ENCODE data around the gene TTC28. TPM values are rescaled to one million over a fixed set of nuclear protein-coding genes. Genes with fewer than 3 reads are reported as not detected.

Gene TTC28
- total and polyA plus RNA-seq, 10 of the 15 experiments (the other 5 are each of a cell fraction or from before 2014, with no cell fraction given) = 0.15 to 8.4 (median 1.4) TPM

- ATAC-seq (no peak), FAIRE-seq (no peak), DNase-seq (ENCODE audit: low read depth, low spot score) (no peak)
- no peak overlapping the region for H3K9ac ChIP-seq (ENCODE audit: control insufficient read depth, insufficient read depth, low read length)
- 28% methylated on average over 1 of the region's 1 CpG for WGBS (ENCODE audit: insufficient coverage, insufficient replicate concordance, low lambda C conversion rate, missing lambda C conversion rate)
- H3K79me2 ChIP-seq (ENCODE audit: control insufficient read depth, insufficient read depth, low read length) = no peaks in the 10 kb centered on the region
- ChIA-PET SMC1A (ENCODE audit: uncharacterized antibody, unreplicated experiment) (no interaction called here), RAD21 (ENCODE audit: unreplicated experiment) (no interaction called here), CTCF (no interaction called here), POLR2A (interaction anchor here (0.6 to 0.7 kb wide), 2 partner anchors 674 to 763 kb away, joined by 4 to 5 read pairs; partner anchors contain the start of gene KREMEN1)
- H3K36me3 ChIP-seq (ENCODE audit: control insufficient read depth in 2 of 2, insufficient read depth in 2 of 2, low read length in 1 of 2) = no peaks in the 10 kb centered on the region
- H4K20me1 ChIP-seq (ENCODE audit: control insufficient read depth, insufficient read depth) = no peaks in the 10 kb centered on the region
- H3K4me1 ChIP-seq (ENCODE audit: control insufficient read depth, insufficient read depth, low read length) = no peaks in the 10 kb centered on the region
- intact Hi-C loops (cut with micrococcal nuclease; ENCODE audit: unreplicated experiment) = no loop called here
- H3K9me3 ChIP-seq (replicated peaks; ENCODE audit: control insufficient read depth, insufficient read depth, low read length) = no peaks in the 10 kb centered on the region
- no TSS peak for BruUV-seq (replicated peaks)
- H3K4me3 ChIP-seq = no peak overlapping the region
- in situ Hi-C loops (cut with MboI) = no loop called here
- H3K4me2 ChIP-seq (ENCODE audit: control insufficient read depth, insufficient read depth) = no peak overlapping the region
- H3K27ac ChIP-seq (ENCODE audit: control insufficient read depth, insufficient read depth) = no peak overlapping the region
- H2AFZ ChIP-seq (ENCODE audit: control insufficient read depth, low read depth, low read length) = no peak overlapping the region
- H3K27me3 ChIP-seq (replicated peaks in 1 of 2; ENCODE audit: control insufficient read depth in 2 of 2, insufficient read depth in 2 of 2, low read length in 1 of 2) = no peaks in the 10 kb centered on the region; a peak in 1 of 4 replicates
- TF ChIP-seq, protein P1, sequence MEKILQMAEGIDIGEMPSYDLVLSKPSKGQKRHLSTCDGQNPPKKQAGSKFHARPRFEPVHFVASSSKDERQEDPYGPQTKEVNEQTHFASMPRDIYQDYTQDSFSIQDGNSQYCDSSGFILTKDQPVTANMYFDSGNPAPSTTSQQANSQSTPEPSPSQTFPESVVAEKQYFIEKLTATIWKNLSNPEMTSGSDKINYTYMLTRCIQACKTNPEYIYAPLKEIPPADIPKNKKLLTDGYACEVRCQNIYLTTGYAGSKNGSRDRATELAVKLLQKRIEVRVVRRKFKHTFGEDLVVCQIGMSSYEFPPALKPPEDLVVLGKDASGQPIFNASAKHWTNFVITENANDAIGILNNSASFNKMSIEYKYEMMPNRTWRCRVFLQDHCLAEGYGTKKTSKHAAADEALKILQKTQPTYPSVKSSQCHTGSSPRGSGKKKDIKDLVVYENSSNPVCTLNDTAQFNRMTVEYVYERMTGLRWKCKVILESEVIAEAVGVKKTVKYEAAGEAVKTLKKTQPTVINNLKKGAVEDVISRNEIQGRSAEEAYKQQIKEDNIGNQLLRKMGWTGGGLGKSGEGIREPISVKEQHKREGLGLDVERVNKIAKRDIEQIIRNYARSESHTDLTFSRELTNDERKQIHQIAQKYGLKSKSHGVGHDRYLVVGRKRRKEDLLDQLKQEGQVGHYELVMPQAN (conservative IDR thresholded peaks at IDR 0.05) = no peak
- TF ChIP-seq, protein P2, sequence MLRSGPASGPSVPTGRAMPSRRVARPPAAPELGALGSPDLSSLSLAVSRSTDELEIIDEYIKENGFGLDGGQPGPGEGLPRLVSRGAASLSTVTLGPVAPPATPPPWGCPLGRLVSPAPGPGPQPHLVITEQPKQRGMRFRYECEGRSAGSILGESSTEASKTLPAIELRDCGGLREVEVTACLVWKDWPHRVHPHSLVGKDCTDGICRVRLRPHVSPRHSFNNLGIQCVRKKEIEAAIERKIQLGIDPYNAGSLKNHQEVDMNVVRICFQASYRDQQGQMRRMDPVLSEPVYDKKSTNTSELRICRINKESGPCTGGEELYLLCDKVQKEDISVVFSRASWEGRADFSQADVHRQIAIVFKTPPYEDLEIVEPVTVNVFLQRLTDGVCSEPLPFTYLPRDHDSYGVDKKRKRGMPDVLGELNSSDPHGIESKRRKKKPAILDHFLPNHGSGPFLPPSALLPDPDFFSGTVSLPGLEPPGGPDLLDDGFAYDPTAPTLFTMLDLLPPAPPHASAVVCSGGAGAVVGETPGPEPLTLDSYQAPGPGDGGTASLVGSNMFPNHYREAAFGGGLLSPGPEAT (IDR thresholded peaks at IDR 0.05; ENCODE audit: low read depth) = no peak
- TF ChIP-seq GATAD2B (conservative IDR thresholded peaks at IDR 0.05; ENCODE audit: low read depth) (no peak), RFX5 (IDR thresholded peaks at IDR 0.05; ENCODE audit: low read depth, low read length) (no peak), ATF7 (IDR thresholded peaks at IDR 0.05; ENCODE audit: low read depth) (no peak), RCOR1 (conservative IDR thresholded peaks at IDR 0.05; ENCODE audit: low read depth, low read length) (no peak), HDAC2 (IDR thresholded peaks at IDR 0.05) (no peak), MAX (IDR thresholded peaks at IDR 0.05; ENCODE audit: low read depth, low read length) (no peak), GABPA (IDR thresholded peaks at IDR 0.05; ENCODE audit: low read depth) (no peak), ZSCAN29 (IDR thresholded peaks at IDR 0.05) (no peak), JUND (IDR thresholded peaks at IDR 0.05; ENCODE audit: low read depth, low read length) (no peak), CREM (IDR thresholded peaks at IDR 0.05; ENCODE audit: low read depth) (no peak), IRF4 (IDR thresholded peaks at IDR 0.05; ENCODE audit: low read depth, low read length) (no peak), NRF1 (conservative IDR thresholded peaks at IDR 0.05; ENCODE audit: low read depth, low read length) (no peak), PAX5 (IDR thresholded peaks at IDR 0.05; ENCODE audit: borderline replicate concordance, low read depth, low read length) (no peak)
- TF ChIP-seq, protein P3, sequence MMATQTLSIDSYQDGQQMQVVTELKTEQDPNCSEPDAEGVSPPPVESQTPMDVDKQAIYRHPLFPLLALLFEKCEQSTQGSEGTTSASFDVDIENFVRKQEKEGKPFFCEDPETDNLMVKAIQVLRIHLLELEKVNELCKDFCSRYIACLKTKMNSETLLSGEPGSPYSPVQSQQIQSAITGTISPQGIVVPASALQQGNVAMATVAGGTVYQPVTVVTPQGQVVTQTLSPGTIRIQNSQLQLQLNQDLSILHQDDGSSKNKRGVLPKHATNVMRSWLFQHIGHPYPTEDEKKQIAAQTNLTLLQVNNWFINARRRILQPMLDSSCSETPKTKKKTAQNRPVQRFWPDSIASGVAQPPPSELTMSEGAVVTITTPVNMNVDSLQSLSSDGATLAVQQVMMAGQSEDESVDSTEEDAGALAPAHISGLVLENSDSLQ (IDR thresholded peaks at IDR 0.05) = no peak
- TF ChIP-seq, protein P4, sequence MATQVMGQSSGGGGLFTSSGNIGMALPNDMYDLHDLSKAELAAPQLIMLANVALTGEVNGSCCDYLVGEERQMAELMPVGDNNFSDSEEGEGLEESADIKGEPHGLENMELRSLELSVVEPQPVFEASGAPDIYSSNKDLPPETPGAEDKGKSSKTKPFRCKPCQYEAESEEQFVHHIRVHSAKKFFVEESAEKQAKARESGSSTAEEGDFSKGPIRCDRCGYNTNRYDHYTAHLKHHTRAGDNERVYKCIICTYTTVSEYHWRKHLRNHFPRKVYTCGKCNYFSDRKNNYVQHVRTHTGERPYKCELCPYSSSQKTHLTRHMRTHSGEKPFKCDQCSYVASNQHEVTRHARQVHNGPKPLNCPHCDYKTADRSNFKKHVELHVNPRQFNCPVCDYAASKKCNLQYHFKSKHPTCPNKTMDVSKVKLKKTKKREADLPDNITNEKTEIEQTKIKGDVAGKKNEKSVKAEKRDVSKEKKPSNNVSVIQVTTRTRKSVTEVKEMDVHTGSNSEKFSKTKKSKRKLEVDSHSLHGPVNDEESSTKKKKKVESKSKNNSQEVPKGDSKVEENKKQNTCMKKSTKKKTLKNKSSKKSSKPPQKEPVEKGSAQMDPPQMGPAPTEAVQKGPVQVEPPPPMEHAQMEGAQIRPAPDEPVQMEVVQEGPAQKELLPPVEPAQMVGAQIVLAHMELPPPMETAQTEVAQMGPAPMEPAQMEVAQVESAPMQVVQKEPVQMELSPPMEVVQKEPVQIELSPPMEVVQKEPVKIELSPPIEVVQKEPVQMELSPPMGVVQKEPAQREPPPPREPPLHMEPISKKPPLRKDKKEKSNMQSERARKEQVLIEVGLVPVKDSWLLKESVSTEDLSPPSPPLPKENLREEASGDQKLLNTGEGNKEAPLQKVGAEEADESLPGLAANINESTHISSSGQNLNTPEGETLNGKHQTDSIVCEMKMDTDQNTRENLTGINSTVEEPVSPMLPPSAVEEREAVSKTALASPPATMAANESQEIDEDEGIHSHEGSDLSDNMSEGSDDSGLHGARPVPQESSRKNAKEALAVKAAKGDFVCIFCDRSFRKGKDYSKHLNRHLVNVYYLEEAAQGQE (IDR thresholded peaks at IDR 0.05; ENCODE audit: low read depth, low read length) = no peak
Measured at GRCh38 chr22:28398981-28399380, 280.7 kb downstream of the TTC28 start.

Measured in GM12878 (cell line).